Cardiac fibroblast (primary cell): ENCODE results near the gene HMGCL.
A peak's percentile ranks its signal among the peaks of the same experiment; 100 is the strongest.
"Not testable (repeated sequence)": the region's sequence is repeated elsewhere in the genome, so short reads cannot be mapped to it uniquely, and the experiment has no call there.

Experiments used
- DNase-seq, 2 donors: peaks; one replicate each; pipeline versions ENCODE4 v3.0.0 to v3.0.0-alpha.2; 2010; ENCODE audit warnings: low read depth in 2 of 2
- H3K4me3 ChIP-seq, 2 donors: replicated peaks in 1 of 2; 1 replicate in 1 of 2; 2 replicates in 1 of 2; pipeline ENCODE4 v1.5.1; 2011; ENCODE audit warnings: low read depth in 2 of 2, low read length in 2 of 2, mild to moderate bottlenecking in 2 of 2, moderate library complexity in 1 of 2
- TF ChIP-seq, protein P1 (sequence below): IDR thresholded peaks from one replicate; pipeline ENCODE4 v1.5.1; 2011; ENCODE audit warnings: low read depth, mild to moderate bottlenecking, low read length, inconsistent platforms

HMGCL gene

DNA sequence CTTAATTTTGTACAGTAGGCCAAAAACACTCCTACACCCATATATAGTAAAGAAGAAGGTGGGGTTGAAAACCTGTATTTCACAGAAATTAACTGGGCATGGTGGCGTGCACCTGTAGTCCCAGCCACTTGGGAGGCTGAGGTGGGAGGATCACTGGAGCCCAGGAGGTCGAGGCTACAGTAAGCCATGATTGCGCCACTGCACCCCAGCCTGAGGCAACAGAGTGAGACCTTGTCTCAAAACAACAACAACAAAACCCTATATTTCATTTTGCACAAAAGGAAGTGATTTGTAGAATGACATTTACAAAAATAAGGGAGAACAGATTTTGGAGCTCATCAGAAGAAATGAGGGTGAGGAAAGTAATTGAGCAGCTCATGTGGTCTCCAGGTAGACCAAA, 36.5 kb downstream of the HMGCL start:
- H3K4me3 ChIP-seq: no peak overlapping the region
- TF ChIP-seq, protein P1, sequence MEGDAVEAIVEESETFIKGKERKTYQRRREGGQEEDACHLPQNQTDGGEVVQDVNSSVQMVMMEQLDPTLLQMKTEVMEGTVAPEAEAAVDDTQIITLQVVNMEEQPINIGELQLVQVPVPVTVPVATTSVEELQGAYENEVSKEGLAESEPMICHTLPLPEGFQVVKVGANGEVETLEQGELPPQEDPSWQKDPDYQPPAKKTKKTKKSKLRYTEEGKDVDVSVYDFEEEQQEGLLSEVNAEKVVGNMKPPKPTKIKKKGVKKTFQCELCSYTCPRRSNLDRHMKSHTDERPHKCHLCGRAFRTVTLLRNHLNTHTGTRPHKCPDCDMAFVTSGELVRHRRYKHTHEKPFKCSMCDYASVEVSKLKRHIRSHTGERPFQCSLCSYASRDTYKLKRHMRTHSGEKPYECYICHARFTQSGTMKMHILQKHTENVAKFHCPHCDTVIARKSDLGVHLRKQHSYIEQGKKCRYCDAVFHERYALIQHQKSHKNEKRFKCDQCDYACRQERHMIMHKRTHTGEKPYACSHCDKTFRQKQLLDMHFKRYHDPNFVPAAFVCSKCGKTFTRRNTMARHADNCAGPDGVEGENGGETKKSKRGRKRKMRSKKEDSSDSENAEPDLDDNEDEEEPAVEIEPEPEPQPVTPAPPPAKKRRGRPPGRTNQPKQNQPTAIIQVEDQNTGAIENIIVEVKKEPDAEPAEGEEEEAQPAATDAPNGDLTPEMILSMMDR: no peak
- DNase-seq: no peak

DNA sequence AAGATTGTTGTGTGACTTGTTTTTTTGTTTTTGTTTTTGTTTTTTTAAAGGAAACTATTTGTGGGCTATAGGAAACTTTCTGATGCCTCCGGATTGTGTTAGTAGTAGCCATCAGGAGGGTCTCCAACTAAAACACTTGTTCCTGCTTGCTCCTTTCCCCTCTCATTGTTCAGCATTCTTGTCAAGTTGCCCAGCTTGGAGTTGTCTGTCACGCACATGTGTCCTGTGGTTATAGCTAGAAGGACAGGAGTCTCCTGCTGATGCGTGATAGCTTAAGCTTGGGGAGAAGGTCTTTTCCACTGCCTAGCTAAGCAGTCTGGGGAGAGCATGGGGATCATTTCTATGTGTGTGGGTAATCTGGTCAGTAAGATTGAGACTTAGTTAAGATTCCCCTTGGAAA, 37.5 kb downstream of the HMGCL start:
- TF ChIP-seq, protein P1: no peak
- no peak for DNase-seq
- H3K4me3 ChIP-seq: no peak overlapping the region

DNA sequence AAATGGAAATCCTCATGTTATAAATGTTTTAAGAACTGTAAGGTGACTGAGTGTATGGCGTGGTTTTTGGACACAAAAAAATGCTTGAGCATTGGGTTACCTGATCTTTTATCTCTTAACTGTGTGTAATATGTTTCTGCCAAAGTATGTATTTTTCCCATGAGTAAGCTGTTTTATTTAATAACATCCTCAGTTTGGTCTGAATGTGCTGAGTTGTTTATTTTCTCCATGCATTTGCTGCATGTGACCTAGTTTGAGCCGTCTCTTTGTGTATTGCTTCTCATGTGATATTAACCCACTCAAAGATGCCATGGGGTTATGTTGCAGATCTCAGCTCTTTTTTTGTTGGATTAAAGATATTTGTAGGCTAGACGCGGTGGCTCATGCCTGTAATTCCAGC, 40.4 kb downstream of the HMGCL start:
- DNase-seq: no peak
- TF ChIP-seq, protein P1: no peak
- H3K4me3 ChIP-seq: no peak overlapping the region

DNA sequence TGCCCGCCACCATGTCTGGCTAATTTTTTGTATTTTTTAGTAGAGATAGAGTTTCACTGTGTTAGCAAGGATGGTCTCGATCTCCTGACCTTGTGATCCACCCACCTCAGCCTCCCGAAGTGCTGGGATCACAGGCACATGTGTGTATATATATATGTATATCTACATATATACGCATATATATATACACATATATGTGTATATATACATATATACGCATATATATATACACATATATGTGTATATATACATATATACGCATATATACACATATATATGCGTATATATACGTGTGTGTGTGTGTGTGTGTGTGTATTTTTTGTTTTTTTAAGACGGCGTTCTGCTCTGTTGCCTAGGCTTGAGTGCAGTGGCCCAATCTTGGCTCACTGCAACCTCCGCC, 42.1 kb downstream of the HMGCL start:
- DNase-seq, H3K4me3 ChIP-seq: not testable (repeated sequence)

DNA sequence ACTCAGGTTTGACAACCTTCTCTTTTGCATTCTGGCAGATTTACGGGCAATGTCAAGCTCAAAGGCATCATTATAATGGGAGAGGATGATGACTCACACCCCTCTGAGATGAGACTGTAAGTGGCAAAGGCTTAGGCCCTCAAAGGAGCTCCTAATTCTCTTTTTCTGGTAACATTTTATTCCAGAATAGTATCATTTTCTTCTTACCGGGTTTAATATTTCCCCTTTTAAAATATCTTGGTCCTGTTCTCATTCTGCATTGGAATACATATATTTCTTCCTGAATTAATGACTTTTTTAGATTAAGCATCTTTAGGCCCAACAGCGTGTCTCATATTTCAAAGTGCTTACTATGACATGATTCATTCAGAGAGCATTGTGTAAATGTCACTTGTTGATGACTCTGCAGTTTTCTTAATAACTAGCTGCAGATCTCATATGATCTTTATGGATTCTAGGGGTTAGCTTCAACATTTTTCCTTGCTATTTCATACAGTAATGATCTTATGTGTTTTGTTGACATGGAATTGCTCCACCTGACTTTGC, 45.3 kb downstream of the HMGCL start:
- peak overlapping the region in 1 of 2 donors; percentile 87 for H3K4me3 ChIP-seq
- peak in 1 of 2 donors; percentile 77 for DNase-seq
- TF ChIP-seq, protein P1: no peak

DNA sequence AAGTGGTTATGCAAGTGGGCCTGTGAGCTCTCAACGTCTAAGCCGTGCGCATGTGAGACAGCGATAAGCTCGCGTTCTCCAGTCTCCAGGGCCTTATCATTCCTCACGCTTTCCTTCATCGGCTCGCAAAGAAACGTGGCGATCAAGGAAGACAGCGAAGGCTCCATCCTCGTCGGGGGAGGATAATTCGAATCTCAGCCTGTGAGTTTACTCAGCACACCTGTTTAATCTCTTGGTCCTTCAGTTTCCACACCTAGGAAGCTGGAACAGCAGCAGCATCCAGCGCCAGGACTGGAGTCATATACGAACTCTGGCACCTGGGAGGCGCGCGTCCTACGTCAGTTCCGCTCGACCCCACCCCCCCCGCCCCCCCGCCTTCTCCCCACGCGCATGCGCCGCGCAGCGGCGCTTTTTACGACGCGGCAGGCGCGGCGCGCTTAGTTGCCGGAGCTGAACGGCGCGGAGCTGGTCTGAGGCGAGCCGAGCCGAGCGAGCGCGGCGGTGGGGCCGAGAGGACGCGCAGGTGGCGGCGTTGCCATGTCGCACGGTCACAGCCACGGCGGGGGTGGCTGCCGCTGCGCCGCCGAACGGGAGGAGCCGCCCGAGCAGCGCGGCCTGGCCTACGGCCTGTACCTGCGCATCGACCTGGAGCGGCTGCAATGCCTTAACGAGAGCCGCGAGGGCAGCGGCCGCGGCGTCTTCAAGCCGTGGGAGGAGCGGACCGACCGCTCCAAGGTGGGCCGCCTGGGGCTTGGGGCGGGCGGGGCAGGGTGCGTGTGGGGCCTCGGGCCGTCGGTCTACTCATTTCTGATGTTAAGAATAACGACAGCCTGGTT, 47.0 kb downstream of the HMGCL start, which contains the start of gene PITHD1:
Gene PITHD1, plus strand, starts transcription at position 440 of the 836 bp plus-strand sequence. Its CDS starts 98 bp downstream, at position 538.
- peak; percentile 85 to 88 for DNase-seq

DNA sequence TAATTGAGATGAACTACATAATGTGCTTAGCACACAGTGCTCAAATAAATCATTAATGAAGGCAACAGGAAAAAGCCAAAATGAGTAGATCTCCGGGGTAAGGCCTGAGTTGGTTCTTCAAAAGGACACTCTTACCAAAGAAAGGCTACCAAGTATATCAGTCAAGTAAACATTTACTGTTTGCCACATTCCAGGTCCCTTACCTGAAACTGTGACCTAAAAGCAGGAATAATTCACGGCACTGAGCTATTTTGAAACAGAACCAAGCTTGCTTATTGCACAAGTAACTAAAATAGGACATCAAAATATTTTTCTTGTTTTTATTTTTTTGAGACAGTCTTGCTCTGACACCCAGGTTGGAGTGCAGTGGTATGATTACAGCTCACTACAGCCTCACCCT, 49.0 kb downstream of the HMGCL start:
- H3K4me3 ChIP-seq: no peak overlapping the region
- DNase-seq: no peak
- TF ChIP-seq, protein P1: no peak

More for the DNA sequence above, 47.0 kb downstream of the HMGCL start, which contains the start of gene PITHD1:
- TF ChIP-seq, protein P1: no peak
- peak within 1 kb of the TSS; percentile 73 to 87 for H3K4me3 ChIP-seq
